NCI-H510A treated with DMSO at 0.1 percent for 48 hours (cell line): ENCODE results near the gene WRNIP1.
"Not testable (repeated sequence)": the region's sequence is repeated elsewhere in the genome, so short reads cannot be mapped to it uniquely, and the experiment has no call there.

Experiments
- DNase-seq: peaks from one replicate; lab custom pipeline; 2025; lab: John Stamatoyannopoulos, UW

Gene WRNIP1

GRCh38 chr6:2786269-2786668, 21.1 kb downstream of the WRNIP1 start:
- DNase-seq = no peak

GRCh38 chr6:2790588-2791449, 25.6 kb downstream of the WRNIP1 start:
- peak; percentile 25 for DNase-seq

GRCh38 chr6:2791450-2791974, 26.3 kb downstream of the WRNIP1 start:
- no peak for DNase-seq

GRCh38 chr6:2792330-2793110, 27.3 kb downstream of the WRNIP1 start:
- no peak for DNase-seq

GRCh38 chr6:2793534-2794151, 28.4 kb downstream of the WRNIP1 start:
- no peak for DNase-seq

GRCh38 chr6:2794171-2794730, 29.1 kb downstream of the WRNIP1 start:
- no peak for DNase-seq

- no peak for DNase-seq
These were observed 30.0 kb downstream of the WRNIP1 start for GRCh38 chr6:2795162-2795561.

GRCh38 chr6:2795956-2796355, 30.8 kb downstream of the WRNIP1 start:
- no peak for DNase-seq

GRCh38 chr6:2796861-2797260, 31.7 kb downstream of the WRNIP1 start:
- no peak for DNase-seq

GRCh38 chr6:2797564-2798031, 32.4 kb downstream of the WRNIP1 start:
- DNase-seq = no peak

GRCh38 chr6:2798586-2799134, 33.5 kb downstream of the WRNIP1 start:
- no peak for DNase-seq

- no peak for DNase-seq
These were observed 34.8 kb downstream of the WRNIP1 start for GRCh38 chr6:2799936-2800527.

GRCh38 chr6:2800552-2801316, 35.5 kb downstream of the WRNIP1 start:
- DNase-seq = no peak

- DNase-seq = not testable (repeated sequence)
These were observed 36.5 kb downstream of the WRNIP1 start for GRCh38 chr6:2801687-2802086.

- DNase-seq = no peak
These were observed 37.4 kb downstream of the WRNIP1 start for GRCh38 chr6:2802521-2803060.

- DNase-seq = no peak
These were observed 38.7 kb downstream of the WRNIP1 start for GRCh38 chr6:2803731-2804429.

GRCh38 chr6:2804516-2804915, 39.3 kb downstream of the WRNIP1 start:
- DNase-seq = no peak

- DNase-seq = no peak
These were observed 39.8 kb downstream of the WRNIP1 start for GRCh38 chr6:2805031-2805430.

GRCh38 chr6:2806644-2807043, 41.5 kb downstream of the WRNIP1 start:
- DNase-seq = no peak
